HG03442 (cell line): Measurements from ENCODE around the gene BRF1.

Source experiments
- ATAC-seq: cut with Tn5 transposase; IDR thresholded peaks from one replicate; pipeline ENCODE4 v1.9.1; 2021; ENCODE audit warnings: mild to moderate bottlenecking, moderate library complexity; ENCODE audit not compliant: unreplicated experiment

The BRF1 gene

DNA sequence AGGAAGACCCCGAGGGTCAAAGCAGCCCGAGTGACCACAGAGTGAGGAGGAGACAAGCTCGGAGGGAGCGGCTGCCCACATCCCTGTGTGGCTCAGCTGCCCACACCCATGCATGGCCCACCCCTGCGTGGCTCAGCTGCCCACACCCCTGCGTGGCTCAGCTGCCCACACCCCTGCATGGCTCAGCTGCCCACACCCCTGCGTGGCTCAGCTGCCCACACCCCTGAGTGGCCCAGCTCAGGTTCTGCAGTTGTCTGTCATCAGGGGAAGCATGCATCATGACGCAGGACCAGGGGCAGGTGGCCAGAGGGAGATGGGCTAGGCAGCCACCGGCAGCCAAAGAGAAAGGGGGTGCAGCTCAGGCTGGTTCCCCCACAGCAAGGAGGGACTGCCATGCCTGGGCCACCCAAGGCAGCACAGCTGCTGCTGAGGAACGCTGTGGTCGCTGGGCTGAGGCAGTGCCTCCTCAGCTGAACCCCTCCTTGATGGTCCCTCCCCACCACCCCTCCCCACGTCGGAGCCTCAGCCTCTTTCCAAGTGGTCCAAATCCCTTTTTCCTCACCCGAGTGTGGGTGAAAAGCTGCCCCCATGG, 86.4 kb downstream of the BRF1 start:
- ATAC-seq, result no peak

DNA sequence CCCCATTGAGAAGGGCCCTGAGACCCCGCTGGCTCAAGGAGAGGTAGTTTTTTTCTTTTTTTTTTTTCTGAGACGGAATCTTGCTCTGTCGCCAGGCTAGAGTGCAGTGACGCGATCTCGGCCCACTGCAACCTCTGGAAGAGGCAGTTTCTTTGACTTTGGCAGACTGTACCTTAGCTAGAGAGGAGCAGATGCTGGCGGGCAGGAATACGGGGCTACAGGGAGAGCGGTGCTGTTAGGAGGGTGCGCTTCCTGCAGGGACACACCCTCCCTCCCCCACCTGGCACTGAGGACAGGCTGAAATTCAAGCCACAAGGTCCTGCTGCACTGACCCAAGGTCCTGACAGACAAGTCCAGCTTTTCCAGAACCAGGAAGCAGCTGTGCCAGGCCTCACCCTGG, 87.4 kb downstream of the BRF1 start:
- ATAC-seq, result no peak

DNA sequence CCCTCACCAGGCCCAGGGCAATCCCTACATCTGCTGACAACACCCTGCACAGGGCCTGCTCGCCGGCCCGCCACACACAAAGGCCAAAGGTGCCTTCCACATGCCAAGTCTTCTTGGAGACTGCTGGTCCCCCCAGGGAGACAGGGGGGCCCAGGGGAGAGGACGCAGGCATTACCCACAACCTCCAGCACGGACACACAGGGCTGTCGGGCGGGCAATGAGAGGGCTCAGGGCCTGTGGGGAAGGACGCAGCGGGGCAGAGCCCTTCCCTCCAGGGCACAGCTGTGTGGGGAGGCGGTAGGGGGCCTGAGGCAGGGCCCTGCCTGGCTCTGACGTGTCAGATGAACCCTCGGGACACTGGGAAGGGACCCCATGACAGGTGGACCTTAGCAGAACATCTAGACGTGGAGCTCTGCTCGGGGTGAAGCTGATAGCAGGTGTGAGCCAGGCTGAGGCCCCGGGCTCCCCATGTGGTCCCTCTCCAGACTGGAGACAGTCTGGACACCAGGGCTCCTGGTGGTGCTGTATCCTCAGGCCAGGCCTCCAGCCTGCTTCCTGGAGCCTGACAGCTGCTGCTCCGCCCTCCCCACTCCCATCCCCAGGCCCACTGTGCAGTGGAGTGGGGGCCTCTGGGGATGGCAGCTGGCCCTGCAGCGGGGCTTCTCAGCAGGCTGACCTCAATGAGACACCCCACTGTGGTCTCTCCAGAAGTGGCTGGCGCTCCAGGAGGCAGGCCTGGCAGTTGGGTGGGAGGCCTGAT, 88.1 kb downstream of the BRF1 start:
- ATAC-seq, result no peak

DNA sequence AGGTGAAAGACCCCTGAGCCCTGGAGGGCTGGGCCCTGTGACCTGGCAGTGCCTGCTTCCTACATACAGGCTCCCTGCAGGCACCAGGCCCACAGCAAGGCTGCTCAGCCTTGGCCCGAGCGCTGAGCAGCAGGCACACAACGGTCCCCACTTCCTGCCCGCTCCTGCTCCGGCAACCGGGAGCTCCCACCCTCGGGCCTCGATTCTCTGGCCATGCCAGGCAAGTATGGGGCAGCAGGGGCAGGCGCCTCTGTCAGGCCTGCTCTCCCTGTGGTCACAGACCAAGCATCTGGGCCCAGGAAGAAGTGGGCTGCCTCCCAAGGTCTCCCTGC, 89.1 kb downstream of the BRF1 start:
- ATAC-seq, result no peak

DNA sequence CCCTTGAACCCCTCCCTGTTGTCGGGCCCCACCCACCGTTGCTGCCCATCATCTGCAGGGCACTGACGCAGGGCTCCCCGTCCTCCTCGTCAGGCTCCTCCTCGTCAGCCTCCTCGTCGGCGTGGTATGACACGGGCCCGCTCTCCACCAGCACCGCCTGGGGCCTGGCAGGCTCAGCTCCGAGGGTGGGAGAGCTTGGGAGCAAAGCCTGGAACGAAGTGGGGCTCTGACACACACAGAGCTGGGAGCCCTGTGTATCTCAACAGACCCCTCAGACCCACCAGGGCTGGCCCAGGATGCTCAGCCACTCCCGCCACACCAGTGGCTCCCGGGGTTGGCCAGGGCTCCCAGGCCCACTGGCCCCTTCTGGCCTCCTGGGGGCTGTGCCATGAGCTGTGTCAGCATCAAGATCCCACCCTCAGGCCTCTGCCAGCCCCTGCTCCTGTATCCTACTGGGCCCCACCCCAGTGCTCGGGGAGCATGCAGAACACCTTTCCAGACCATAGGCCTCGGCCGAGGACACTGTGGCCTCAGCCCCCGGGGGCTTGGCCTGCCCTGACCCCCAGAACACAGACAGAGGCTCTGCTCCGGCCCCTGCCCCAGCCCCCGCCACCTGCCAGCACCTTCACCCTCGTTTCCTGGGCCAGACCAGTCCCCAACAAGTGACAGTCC, 89.6 kb downstream of the BRF1 start:
- ATAC-seq, result no peak

DNA sequence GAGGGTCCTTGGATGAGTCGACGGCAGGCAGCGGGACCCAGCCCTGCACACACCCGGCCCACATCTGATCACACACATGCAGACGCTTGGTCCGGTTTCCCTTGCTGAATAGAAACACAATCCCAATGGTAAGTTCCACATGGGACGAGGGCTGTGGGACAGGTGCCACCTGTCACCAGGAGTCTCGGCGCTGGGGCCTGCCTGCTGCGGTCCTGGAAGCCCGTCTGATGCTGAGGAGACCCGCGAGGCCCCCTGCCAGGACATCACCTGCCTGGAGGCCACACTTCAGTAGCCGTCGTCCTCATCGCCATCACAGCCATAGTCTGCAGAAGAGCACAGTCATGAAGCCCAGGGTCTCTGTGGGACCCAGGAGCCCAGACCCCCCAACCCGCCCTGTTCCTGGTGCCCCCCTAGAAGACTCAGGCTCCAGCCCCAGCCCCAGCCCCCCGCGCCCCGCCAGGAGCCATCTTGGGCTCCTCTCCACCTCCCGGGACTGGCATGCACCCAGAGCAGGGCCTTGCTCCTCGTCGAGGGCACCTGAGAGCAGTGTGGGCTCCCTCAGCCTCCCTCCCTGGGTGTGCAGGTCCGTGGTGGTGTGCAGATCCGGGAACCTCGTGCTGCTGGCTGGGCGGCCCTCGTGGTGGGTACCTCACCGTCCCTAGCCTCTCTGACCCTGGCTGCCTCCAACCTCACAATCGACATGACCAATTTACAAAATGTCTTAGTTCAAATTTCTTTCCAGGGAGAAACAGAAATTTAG, 90.4 kb downstream of the BRF1 start:
- ATAC-seq, result no peak

DNA sequence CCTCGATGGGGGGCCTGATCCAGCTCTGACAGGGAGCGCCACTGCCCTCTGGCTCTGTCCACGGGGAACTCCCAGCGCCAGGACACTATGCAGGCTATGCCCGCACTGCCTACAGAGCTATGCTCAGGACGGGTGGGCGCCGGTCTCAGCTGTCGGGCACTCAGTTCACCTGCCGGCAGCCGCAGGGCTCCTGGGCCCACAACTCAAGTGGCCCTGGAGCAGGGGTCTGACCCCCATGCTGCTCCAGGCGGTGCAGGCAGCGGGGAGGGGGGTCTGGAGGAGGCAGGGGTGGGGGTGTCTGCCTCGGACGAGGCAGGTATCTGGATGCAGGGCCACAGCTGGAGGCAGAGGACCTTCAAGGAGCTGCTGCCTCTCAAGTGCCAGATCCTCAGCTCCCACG, 91.2 kb downstream of the BRF1 start:
- ATAC-seq, result no peak

DNA sequence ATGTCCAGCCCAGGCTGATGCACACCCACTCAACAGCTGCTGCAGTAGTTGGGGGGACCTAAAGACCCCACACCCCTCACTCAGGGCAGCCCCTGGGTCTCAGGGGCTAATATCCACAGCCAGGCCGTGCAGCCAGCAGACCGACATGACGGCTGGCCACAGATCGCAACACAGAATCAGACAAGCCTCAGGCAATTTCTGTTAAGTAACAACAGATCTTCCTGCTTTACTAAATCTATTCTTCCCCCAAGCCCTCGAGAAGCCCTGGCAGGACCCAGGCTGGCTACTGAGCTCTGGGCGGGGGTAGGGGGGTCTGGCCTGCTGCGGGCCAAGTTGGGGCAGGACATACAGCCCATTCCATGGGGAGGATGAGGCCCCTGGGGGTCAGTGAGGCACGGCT, 91.7 kb downstream of the BRF1 start:
- no peak for ATAC-seq

DNA sequence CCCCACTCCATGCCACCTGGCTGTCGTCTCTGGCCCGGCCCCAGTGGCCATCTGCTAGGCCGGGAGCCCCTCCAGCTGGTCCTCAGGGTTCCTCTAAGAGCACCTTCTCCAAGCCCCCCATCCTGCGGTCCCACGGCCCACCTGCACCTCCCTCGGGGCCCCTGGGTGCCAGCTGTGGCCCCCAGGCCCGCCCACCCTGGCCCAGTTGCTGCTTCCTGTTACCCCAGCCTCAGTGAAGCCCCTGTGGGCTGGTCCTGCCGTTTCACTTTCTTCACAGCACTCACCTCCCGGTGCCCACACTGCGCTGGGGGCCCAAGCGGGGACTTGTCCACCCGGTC, 92.1 kb downstream of the BRF1 start:
- no peak for ATAC-seq

DNA sequence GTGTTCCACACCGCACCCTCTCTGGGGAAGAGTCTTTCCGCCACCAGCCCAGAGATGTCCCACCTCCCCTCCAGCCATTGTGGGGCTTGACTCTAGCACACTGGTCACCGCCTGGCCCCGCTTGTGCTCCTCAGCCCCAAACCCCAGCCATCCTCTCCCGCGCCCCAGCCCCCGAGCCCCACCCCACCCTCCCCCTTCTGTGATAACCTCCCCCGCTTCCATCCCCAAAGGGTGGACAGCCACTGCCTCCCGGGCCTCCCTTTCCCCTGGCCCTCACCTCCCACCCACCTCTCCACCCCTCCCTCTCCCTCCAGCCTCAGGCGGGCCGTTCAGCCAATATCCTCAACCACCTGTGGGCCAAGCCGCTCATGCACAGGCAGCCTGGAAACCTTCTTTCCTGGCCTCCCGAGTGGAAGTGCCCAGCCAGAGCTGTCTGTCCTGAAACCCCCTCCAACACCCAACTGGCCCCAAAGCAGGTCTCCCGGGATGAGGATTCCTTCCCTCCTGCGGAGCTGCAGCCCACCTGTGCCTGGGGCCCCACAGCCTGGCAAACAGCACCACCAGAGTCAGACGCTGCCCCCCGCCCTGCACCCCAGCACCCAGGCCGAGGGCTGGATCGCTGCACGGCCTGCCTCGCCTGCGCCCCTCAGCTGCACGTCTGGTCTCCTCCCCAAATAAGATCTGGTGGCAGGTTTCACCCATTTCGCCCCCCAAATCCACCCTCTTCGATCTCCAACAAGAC, 92.6 kb downstream of the BRF1 start:
- no peak for ATAC-seq

DNA sequence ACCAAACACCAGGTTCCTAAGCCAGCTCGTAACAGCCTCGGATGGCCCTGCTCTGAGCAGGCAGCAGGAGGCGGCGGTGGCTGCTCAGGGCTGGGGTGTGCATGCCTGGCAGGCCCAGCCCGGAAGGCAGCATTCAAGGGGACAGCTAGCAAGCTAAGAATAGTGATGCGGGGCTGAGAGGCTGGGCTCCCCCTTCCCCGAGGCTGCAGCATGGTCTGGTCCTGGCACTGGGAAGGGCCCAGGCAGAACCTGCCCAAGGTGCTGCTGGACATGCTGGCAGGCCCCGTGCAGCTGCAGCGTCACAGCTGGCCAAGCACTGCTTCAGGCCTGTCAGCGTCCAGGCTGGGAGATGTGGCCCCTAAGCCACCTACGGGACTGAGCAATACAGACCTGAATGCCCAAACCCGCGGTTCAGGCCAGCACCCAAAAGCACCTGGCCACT, 93.3 kb downstream of the BRF1 start:
- no peak for ATAC-seq

DNA sequence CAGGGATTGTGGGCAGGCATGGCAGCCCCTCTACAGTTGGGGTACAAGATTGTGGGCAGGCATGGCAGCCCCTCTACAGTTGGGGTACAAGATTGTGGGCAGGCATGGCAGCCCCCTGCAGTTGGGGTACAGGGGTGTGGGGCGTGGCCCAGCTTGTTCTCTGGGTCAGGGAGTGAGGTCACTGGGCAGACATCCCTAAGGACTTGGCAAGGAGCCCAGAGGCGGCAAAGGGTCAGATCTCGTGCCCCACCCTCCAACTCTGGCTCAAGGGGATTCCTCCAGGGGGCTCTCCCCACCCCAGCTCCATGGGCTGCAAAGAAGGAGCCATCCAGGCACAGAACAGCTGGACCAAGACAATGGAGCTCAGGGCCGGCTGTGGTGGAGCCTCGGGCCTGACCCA, 93.9 kb downstream of the BRF1 start:
- ATAC-seq, result no peak

DNA sequence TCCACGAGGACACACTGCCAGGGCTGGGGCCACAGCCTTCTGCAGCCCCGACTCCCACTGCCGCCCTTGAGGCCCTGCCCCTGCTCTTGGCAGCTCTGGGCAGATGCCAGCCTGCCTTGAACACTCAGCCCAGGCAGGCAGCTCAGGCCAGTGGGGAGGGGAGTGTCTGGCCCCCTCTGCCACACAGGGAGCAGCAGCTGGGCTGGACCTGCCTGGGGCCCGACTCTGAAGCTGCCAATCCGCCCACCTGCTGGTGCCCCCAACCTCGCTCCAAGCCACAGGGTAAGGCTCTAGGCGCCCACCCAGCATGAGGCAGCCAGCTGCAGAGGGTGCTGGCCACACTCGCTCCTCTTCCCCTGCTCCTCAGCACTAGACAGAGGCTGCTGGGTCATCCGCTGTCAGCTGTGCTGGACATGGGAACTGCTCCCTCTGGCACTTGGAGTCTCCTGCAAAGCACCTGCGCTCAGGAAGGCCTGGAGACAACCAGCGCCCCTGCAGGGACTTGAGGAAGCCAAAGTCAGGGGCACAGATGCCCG, 95.1 kb downstream of the BRF1 start:
- ATAC-seq, result no peak

DNA sequence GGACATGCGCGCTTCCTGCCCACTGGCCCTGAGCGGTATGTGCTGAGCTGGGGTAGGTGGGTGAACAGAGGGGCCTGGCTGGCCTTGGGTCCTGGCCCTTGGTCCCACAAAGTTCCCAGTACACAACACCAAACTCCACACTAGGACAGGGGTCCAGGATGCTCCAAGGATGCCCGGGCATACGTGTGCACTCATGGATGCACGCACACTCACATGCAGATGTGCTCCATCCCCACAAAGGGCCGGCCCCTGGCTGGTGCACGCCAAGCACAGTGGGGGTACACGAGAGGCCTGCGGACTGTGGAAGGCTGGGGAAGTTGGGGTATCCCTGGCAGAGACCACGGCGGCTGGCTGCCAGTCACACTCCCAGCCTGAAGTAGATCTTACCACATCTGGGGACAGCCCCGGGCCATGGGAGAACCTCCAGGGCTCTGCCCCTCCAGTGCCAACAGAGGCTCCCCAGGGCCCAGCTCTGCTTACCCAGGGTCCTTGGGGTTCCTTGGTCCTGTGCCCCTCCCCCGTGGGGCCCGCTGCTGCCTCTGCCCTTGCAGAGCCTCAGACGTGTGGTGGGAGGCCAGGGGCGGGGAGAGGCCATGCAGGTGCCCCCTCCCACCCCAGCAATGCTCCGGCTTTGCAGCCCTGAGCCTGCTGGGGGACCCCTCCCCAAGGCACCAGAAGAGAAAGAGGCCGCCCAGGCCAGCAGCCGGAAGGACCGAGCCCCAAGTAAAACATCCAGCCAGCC, 95.7 kb downstream of the BRF1 start:
- ATAC-seq, result no peak

DNA sequence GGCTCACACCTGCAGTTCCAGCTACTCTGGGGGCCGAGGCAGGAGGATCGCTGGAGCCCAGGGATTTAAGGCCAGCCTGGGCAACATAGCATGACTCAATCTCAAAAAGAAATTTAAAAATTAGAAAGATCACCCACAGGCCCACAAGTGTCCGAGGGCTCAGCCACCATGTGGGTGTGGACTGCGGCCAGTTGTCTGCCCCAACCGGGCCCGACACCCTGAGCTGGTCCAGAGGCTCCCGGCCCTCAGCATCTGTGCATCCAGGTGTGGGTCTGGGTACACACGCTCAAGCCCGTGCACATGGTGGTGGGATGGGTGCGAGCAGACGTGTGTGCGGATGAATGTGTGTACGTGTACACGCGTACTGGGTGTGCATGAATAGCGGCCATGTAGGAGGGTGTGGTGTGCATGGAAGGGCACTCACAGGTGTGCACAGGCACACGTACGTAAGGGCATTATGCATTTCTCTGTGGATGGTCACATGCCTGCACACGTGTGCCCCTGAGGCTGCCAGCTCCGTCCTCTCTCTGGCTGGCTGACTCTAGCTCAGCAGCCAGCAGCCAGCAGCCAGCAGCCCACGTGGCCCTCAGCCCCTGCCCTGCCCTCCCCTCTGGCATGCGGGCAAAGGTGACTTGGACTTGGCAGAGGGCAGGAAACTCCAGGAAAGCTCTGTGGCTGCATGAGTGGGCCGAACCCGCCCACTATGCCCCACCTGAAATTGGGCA, 96.4 kb downstream of the BRF1 start:
- ATAC-seq, result no peak

DNA sequence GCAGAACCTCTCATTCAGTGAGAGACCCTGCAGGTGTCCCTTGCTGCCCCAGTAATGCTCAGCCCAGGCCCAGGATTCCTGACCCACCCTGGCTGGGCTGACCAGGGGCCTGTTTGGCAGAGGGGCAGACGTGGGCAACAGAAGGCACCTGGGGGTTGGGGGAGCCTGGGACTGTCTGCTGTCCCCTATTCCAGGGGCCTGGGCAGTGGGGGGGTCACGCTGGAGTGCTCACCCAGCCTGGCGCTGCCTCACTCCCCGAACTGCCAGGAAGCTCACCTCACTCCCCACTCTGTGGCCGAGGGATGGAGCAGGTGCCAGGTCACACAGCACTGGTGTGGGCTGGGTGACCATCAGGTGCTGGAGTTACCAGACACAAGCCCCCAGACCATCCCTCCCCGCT, 97.1 kb downstream of the BRF1 start:
- ATAC-seq, result no peak

DNA sequence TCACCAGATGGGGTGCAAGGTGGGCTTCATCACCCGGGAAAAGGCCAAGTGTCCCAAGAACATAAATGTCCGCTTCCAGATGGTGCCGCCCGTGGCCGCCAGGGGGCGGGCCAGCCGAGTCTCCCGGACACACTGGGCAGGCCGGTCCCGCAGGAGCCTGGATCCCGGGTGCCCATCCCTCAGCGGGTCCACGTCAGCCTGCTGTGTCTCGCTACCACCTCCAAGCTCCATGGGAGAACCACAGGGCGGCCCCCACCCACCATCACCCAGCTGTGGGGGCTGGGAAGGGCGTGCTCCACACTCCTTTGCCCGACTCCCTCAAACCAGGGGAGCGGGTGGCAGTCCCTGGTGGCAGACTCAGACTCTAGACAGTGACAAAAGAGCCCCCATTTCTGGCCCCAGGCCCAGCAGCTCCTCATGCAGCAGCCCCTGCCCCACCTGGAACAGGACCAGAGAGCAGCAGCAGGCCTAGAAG, 97.7 kb downstream of the BRF1 start:
- no peak for ATAC-seq

DNA sequence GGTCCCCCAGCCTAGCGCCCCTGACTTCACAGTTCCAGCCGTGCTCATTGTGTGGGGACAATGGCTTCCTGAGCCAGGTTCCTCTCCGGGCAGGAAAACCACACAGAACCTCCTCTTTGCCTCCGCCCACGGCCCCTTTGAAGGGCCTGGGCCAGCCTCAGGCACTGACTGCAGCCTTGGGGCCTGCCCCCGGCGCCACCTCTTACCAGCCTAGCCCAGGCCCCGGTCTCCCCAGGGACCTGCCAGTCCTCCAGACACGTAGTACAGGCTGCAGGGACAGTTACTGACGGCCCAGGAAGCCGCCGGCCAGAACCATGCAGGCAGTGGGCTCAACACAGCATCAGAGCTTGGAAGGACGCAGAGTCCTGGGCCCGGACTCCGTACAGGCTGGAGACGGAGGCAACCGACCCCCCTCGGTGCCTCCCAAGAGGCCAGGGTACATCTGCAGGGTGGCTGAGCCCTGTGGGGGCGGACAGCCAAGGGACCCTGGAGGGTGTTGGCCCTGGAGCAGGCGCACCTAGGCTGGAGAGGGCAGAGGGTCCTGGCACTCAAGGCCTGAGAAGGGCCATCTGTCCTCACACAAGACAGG, 98.8 kb downstream of the BRF1 start:
- ATAC-seq, result no peak
